Amygdala (tissue), 56 donors: Measurements from ENCODE around the gene SH3D19.

Source experiments
- DNase-seq, 56 donors: peaks; one replicate each; lab custom pipeline; 2025; lab: John Stamatoyannopoulos, UW

Gene SH3D19

DNA sequence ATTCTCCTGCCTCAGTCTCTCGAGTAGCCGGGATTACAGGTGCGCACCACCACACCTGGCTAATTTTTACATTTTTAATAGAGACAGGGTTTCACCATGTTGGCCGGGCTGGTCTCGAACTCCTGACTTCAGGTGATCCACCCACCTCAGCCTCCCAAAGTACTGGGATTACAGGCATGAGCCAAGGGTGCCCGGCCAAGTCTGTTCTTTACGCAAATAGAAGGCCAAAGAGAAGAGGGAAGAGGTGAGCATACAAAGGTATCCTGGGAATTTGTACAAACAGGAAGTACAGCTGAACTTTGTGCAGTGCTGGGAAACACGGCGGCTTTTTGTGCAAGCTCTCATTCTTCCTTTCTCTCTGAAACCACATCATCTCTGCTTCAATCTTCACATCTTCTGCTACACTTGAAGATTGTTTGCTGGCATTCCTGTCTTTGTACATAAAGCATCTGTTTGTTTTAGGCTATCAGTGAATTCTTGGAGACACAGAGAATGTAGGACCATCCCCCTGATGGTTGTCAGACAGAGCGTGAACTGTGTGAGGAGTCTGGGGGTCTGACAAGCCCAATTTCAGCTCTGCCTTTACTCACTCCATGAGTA is 120.4 kb downstream of the SH3D19 start:
- DNase-seq = no peak

DNA sequence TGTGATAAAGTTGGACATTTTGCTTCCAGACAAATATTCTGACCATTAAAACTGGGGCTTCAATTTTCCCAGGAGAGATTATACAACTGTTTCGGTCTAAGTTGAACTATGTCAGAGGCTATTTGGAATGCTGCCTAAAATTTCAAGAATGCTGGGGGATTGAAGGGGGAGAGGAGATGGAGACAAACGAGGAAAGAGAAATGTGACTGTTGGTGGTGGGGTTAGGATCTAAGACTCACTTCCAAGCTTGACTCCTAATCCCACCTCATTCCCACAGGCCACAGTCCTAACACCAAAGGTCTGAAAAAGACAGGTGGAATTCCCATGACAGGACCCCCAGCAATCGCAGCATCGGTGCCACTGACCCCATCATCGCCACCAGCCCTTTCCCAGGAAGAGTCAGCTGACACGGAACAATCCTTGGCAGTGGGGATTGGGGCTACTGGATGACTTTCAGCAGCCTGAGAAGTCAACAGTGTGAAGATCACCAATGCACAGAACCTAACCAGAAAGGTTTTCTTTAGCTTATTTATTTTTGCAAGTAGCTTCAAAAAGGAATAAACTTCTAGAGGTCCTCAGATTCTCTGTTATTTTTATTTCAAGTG is 122.5 kb downstream of the SH3D19 start:
- peak in 2 of 56 donors; percentile 3 to 16 for DNase-seq

DNA sequence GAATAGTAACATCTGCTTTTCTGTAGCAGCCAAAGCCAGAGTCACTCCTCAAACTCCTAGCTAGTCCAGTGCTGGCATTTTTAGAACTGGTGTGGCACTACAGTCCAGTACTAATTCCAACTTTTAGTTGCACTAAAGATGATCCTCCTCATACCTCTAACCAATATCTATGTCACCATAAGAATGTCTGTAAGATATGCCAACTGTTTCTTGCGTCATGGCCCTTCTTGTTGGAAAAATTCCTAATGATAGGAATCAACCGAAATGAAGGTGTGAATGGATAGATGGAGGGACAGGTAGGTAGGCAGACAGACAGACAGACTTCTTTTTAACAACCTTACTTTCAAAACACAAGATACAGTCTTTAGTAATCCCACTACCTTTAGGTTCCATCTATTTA is 123.0 kb downstream of the SH3D19 start:
- DNase-seq = no peak

DNA sequence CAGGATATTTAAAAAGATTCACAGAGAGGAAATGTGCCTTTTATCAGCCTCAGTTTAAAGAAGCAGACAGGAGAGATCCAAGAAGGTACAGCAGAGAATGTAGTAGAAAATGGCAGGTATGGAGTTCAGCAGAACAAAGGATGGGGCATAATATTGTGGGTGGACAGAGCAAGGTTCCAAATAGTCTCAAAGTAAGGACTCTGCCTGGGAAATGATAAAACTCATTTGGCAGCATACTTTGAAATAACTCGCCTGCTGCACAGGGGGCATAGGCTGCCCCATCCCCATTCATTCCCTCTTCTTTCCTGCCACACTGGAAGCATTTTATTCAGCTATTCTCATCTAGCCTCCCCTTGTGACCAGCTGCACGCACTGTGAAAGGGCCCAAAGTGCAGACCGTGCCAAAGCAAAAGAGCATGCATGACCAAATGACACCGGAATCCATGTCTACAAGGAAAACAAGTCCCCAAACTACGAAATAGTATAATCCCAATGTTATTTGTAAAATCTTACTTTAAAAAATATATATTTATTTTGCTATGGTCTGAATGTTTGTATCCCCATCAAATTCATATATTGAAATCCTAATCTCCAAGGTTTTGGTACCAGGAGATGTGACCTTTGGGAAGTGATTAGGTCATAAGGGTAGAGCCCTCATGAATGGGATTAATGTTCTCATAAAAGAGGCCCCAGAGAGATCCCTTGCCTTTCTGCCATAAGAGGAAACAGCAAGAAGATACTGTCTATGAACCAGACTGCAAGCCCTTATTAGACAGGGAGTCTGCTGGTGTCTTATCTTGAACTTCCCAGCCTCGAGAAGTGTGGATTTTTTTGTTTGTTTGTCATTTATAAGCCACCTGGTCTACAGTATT is 125.8 kb downstream of the SH3D19 start:
- DNase-seq = peak in 49 of 56 donors; percentile 7 to 83 (median 48)

DNA sequence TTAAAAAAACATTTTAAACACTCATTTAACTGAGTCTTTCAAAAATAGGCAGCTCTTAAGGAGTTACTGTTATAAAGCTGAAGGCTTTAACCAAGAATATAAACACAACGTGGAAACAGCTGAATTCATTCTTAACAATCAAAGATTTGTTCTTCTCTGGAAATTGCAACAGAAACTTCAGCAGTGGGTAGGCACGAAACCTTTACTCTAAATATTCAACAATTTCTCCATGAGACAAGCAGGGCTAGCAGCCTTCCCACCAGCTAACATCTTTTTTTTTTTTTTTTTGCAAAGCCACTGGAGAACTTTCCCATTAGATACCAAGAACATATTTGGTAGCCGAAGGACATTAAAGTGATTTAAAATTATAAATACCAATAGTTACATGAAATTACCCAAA is 126.7 kb downstream of the SH3D19 start:
- peak in 1 of 56 donors; percentile 31 for DNase-seq

DNA sequence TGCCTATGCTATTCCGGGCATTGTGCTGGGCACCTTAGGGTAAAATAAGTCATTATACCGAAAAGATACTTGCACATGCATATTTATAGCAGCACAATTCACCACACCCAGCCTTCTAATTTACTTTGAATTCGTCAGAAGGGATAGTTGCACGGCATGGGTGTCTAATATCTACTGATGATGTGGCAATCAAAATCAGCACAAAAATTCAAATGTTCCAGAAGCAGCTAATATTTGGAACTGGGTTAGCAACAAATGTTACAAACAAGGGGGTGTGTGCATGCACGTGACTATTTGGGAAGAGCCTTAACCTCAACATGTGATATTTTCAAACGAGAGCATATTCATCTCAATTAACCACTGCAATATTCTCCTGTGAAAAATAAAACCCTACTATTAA is 128.2 kb downstream of the SH3D19 start:
- peak in 1 of 56 donors; percentile 9 for DNase-seq

DNA sequence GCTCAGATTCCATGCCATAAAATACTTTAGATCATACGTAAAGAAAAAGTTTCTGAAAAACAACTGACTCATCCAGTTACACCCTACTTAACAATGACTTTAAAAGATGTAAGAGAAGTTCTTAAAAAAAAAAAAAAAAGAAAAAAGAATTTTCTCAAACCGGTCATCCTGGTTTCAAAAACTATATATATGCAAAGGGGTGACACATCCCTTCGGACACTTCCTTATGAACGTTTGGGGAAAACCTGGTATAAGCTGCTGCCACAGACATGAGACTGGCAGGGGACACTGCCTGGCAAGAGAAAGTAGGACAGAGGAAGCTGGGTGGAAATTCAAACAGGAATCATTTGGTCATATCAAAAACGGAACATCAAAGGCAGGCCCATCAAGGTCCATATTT is 129.6 kb downstream of the SH3D19 start:
- DNase-seq = no peak

DNA sequence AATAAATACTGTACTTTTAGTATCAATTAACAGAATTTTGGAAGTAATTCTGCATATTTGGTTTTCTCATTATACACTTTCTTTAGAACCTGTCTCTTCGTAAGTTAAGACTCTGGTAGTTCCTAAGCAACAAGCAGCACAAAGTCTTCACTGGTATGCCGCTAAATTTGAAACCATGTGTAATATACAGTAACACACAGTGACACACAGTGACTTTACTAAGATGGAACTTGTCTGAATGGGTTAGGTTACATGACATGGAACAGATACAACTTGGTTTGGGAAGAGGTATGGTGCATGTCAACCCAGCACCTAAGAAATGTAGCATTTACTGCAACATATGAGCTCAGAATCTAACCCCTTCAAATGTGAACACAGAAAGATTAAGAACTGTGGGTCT is 132.0 kb downstream of the SH3D19 start:
- no peak for DNase-seq

DNA sequence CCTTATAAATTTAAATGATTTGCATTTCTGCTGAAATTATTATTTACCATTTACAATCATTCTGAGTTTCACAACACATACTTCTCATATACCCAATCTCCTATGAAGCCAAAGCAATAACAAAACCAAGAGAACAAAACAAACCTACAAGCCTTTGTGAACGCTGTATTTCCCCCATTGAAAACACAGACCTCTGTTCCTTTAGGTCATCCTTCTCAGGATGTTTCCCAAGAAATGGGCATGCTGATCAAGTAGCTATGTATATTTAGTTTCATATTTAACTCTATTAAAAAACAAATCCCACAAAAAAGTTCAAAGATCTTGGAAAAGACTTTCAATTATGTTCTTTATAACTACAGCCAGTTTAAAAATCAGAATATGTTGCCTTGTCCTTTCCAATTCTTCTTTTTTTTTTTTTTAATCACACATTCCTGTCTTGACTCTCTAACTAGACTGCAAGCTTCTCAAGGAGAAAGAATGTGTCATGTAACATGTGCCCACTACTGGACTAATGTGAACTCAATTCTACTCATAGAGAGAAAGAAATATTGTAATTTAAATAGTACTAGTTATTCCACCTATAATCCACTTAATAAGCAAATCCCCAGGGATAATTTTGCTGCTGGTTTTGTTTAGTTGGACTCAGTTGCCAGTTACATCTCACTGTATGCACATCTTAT is 132.7 kb downstream of the SH3D19 start:
- no peak for DNase-seq

DNA sequence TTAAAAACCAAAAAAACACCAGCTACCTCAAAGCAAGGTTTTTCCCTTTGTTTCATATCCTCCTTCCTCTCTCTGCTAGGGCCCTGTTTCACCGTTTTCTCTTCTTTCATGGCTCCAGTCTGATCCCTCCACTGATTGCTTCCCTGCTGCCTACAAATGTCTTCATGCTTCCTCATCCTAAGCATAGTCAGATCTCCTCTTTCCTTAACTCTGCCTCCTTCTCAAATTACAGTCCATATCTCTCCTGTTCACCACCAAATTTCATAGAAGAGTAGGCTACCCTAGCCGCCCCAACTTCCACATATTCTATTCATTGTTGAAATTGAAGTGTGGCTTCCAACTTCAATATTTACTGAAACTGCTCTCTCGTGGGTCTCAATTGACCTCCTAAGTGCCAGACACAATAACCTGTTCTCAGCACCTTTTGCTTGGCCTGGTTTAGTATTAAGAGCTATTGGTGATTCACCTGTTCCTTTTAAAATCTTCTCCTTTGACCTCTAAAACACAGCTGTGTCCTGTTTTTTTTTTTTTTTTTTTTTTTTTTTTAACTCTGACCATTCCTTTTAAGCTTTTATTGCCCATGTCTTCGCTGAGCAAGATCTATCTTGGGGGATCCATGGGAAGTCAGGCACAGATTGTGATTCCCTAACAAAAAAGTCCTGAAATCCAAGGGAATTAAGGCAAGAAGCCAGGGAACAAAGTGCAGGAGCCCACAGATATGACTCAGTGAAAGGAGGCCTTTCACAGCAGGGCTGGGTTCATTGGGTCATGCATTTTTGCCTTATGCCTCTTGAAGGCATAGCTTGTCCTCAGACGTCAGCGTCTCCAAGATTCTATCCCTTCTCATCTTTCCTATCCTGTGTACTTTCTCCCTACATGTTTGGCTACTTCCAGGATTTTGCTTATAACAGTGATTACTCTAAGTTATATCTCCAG is 140.6 kb downstream of the SH3D19 start:
- no peak for DNase-seq

DNA sequence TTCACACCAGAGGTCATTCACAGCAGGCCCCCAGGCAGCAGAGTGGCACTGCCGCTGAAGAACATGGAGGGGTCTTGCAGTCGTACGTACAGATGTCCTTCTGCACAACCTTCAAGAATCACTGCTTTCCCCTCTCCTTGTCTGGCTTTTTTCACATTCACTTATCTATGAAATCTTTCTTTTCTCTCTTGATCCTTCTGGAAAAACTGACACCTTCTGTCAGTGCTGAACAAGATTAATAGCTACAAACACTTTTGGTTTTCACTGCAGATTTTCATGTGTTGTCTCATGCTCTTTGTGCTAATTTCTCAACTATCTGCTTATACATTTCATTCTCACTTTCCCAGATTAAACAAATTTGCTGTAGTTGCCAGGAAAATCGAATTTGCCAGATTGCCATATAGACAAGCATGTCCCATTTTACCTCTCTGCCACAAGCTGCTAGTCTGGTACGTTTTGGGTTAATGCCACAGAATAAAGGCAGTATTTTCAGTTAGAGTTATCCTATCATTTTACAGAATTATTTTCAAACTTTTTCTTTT is 142.9 kb downstream of the SH3D19 start:
- no peak for DNase-seq

DNA sequence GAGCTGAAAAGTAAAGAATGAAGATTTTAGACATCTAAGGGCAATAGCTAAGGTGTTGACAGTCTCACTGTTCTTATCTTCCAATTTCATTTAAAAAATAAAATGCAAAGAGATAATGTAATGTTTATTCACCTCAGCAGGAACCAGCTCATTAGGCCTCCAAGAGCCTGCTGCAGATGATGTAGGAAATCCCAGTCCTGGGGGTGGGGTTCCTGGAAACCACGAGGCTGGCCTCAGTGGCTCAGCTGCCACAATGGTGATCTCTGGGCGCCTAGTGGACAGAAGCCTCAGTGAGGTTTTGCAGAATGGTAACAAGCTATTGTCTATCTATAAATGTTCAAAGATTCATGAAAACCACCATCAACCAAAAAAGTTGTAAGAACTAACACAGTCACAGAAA is 148.7 kb downstream of the SH3D19 start:
- DNase-seq = no peak

DNA sequence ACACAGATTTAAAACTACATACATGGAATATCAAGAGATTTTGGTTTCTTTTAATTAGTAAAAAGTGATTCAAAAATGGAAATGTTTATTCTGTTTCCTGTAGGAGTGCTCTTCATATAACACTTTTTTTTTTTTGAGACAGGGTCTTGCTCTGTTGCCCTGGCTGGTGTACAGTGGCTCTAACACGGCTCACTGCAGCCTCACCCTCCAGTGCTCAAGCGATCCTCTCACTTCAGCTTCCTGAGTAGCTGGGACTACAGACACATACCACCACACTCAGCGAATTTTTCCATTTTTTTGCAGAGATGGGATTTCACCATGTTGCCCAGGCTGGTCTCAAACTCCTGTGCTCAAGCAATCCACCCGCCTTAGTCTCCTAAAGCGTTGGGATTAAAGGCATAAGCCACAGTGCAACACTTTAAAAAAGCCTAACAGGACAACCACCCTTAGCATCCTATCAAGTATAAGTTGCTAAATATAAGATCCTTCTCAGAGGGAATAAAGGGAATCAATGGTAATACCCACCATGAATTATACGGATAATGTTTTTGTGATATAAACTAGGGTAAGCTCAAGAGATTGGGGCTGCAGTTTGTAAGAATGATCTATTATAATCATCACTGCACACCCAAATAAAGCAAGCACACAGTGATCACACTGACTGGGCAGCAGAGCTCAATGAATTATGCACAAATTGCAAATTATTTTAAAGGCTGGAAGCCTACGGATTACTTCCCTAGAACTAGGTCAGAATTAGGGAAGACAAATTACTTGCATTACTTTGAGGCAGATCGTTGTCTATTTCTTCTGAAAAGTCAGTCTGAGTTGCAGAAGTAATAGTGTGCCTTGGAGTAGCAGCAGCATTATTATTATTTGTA is 149.4 kb downstream of the SH3D19 start:
- DNase-seq = no peak

DNA sequence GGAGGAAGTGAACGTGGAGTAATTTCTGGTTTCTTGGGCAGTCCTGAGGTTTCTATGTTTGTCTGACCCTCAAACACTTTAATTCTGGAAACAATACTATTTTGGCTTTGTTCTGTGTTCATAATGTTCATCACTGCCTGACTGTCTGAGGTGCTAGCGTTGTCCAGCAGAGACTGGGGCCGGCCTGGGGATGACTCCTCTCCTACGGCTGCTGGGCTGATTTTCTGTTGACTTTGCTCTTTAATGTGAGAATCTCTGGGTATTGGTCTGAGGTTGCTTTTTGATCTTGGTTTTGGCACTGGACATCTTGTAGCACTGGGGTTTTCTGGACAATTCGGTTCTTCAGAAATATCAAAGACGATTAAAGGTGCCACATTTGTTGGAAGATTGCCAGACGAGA is 150.2 kb downstream of the SH3D19 start:
- no peak for DNase-seq

DNA sequence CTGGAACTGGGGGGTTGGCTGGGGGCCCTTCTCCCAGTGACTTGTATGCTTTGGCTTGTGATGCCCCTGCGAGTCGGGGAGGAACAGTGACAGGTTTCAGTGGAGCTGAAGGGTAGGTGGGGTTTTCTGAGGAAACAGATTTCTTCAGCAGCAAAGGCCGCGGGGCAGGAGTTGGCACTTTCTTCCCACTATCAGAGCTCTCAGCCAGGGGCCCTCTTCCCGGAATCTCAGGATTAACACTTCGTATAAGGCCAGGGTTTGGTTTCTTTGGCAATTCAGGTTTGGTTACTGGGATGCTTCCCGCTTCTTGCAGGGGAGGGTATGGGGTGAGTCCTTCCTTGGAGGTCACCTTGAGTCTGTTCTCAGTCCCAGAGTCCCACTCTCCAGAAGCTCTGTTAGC is 150.6 kb downstream of the SH3D19 start:
- no peak for DNase-seq

DNA sequence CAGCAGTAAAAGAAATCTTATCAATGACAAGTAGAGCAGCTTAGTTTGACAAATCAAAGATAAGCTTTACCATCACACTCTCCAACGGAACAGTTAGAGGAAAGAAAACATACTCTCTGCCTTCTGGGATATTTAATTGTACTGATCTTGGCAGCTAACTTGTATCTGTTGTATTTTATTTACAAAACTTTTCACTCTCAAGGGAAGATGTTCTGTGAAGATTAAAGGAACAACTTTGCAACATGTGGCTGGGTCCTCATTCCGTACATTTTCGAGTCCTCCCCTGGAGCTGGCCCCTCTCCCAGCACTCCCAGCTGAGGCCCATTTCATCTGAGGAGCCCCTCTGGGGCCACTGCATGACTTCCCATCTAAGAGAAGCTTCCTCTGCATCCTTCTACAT is 151.5 kb downstream of the SH3D19 start:
- no peak for DNase-seq

DNA sequence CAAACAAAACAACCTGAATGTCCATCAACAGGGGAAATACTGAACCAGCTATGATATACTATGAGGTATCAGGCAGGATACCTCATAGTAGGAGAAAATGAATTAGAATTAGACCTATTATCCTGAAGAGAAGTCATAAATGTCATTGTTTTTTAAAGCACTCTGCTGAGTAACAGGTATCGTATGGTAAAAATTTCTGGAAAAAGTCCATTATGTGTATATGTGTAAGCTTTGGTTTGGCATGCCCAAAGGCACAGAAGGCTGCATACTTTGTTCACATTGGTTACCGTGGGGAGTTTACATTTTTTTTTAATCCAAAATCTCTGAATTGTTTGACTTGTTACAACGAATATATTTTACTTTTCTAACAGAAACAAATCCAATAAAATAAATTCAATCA is 155.5 kb downstream of the SH3D19 start:
- DNase-seq = no peak

DNA sequence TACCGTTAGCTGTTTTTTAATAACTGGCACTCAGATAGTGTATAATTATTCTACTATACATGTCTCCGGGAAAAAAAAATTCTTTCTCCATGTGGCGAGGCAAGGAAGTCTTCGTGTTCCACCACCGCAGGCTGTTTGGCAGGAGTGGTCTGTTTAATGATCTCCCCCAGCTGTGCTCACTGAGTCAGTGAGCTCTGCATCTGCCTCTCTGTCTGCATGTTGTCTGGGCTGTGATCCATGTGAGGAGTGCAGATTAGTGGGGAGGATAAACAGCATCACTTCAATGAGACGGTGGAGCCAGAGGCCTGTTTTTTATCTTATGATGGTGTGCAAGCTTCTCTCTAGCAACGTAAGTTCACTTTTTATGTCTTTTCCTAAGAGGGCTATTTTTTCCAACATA is 156.2 kb downstream of the SH3D19 start:
- peak in 49 of 56 donors; percentile 3 to 77 (median 38) for DNase-seq

DNA sequence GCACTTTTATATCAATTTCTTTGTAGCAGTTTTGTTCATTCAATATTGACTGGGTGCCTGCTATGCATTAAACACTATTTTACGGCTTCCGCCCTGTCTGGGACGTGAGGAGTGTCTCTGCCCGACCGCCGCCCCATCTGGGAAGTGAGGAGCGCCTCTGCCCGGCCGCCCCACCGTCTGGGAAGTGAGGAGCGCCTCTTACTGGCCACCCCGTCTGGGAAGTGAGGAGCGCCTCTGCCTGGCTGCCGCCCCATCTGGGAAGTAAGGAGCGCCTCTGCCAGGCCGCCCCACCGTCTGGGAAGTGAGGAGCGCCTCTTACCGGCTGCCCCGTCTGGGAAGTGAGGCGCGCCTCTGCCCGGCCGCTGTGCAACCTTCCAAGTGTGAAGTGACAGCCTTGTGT is 157.8 kb downstream of the SH3D19 start:
- DNase-seq = no peak
